Left cardiac atrium (tissue), 4 donors: ENCODE results near the gene FLT1. TPM values are rescaled to one million over a fixed set of nuclear protein-coding genes. Genes with fewer than 3 reads are reported as not detected.

Source experiments
- ATAC-seq, 2 donors: fragments of 200-7000 bp; cut with Tn5 transposase; one replicate each; pipeline ENCODE4 v1.9.1; 2020; ENCODE audit warnings: mild to moderate bottlenecking in 2 of 2, moderate library complexity in 2 of 2
- DNase-seq: peaks from one replicate; pipeline ENCODE4 v3.0.0-alpha.2; 2020
- intact Hi-C, 2 donors: fragments of 100-400 bp; cut with DNase I; formaldehyde crosslinking; loops; one replicate each; pipeline versions ENCODE4 v1.14.1 to v1.15.1; 2022 to 2023
- total RNA-seq, 2 donors: library from RNA; stranded (reverse); fragmentation: NEBNext Ultra II Directional; extraction: Animal tissue kit (Norgen Biotek cat#: 25700); gene quantifications; one replicate each; pipeline ENCODE4 v1.2.1, GENCODE V29; 2021
- donor health status: DM: no; HTN: yes; CAD: no.
- donor health status: DM: no; HTN: yes; CAD: no; lungs with severe emphysema.
- donor health status: DM: yes; HTN: yes; CAD: no.
- donor health status: Dilated cardiomyopathy.

Gene FLT1
- total RNA-seq, 2 donors from 2014 or later = 38.7 to 49.5 TPM

DNA sequence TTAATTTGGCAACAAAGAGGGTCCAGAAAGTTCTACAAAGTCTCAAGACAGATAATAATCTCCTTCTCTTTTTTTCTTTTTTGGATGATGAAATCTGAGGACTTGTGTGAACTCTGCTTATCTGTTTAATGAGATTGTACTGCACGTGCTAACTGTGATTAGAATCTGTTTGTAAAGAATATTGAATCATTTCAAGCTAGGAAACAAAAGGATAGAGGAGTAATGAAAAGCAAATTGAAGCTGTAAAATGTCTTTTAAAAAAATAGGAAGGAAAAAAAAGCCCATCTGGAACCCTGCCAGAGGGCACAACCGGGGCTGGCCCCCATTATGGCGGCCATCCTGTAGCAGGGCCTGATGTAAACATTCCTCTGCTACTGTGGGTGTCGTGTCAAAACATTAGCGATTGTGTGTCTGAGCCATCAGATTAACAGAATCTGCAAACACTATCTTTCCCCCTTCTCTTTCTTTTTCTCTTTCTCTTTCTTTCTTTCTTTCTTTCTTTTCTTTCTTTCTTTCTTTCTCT lies 83.0 kb downstream of the FLT1 start:
- intact Hi-C loops = no loop called here
- ATAC-seq = no peak
- DNase-seq = no peak

DNA sequence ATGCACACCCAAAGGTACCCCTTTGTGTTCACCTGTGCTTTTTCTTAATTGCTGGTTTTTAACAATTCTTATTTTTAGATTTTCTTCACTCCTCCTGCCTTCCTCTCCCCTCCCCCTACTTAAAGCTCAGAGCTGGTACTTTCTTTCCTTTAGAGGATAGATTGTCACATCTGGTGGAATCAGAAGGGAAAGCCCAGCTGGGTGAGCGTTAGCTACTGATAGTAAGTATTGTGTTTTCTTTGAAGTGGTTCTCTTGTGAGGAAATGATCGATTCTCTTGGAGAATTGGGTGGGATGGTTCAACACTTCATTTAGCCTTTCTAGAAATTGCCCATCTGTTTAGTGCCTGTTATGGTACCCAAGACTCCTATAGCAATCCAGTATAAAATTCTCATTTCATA lies 84.8 kb downstream of the FLT1 start:
- intact Hi-C loops = no loop called here
- ATAC-seq (no peak), DNase-seq (no peak)

DNA sequence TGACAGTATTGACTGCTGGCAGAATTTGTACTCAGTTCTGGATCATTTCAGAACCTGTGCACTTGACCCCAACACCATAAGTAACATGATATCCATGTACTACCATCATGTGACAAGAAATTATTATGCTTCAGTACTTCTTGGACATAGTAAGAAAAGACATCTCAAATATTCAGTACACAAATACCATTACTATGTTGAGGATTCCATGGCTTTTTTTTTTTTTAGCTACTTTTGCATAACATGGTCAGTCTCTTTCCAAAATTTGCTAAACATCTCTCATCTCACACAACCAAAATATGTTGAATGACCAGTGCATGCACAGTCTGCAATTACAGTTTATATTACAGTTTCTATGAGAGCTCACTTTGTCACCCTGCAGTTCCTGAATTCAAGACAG lies 85.3 kb downstream of the FLT1 start:
- intact Hi-C loops = loop anchor here in 1 of 2 donors (10.0 kb wide), 1 partner anchor 55 kb away; no protein-coding TSS in a partner anchor
- DNase-seq (no peak), ATAC-seq (no peak)

DNA sequence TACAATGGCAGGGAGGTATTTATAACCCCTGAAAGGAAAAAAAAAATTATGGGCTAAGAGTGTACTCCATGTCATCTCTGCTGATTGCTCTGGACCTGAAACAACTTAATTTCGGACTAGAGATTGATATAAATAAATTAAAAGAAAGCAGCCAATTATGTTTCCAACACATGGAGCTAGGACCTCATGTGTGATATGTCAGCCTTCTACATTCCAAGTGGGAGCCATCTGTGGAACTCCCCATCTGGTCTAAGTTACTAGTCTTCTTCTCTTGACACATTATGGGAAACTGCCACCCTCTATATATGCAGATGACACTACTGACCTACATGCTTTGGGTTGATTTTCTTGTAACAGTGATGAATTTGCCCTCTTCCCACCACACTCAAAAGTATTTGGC lies 86.1 kb downstream of the FLT1 start:
- ATAC-seq (no peak), DNase-seq (no peak)
- intact Hi-C loops = loop anchor here in 1 of 2 donors (10.0 kb wide), 1 partner anchor 54 kb away; no protein-coding TSS in a partner anchor

DNA sequence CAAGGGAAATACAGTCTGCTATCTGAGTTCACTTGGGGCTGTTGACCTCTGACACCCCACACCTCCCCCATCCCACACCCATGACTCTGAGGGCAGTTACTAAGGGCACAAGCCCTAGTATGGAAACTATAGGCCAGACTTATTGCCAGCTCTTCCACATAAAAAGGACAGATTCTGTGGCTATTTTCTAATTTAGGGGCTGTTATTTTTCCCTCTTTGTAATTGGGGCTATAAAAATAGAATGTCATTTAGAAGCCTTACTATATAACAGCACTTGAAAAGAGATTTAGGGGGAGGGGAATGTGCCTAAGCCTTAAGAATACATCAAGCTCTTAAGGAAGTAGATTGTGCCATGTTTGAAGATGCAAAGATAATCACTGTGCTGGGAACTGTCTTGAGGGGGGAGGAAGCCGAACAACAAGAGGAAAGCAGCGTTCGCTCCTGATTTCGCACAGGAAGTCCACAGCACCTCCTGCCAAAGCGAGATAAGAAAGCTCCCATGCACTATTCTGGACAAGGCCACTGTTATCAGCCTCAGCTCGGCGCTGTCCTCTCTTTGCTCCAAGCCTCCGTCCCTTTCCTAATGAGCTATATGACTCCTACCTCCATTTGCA lies 86.6 kb downstream of the FLT1 start:
- ATAC-seq (peak; percentile 84 to 92), DNase-seq (peak; percentile 80)
- intact Hi-C loops = loop anchor here in 1 of 2 donors (10.0 kb wide), 1 partner anchor 54 kb away; no protein-coding TSS in a partner anchor

DNA sequence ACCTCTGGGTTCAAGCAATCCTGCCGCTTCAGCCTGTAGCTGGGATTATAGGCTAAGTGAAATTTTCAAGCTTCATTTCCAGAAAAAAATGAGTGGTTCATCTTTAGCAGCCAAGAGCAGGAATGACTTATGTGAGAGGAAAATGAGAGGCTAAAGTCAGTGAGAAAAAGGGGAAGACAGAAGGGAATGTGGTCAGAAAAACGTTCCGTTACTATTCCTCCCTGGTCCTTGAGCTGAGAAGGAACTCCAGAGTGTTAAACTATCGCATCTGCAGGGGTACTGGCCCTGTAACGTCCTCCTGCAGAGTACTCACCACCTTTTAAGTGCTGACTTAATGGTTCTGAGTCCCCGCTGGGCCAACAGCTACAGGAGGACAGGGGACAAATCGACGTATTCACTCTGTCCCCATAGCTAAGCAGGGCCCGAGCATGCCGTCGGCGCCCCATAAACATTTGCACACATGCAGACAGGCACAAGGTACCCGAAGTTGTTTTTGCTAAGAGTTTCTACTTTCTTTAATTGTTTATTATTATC lies 88.1 kb downstream of the FLT1 start:
- ATAC-seq = no peak
- intact Hi-C loops = loop anchor here in 1 of 2 donors (10.0 kb wide), 1 partner anchor 52 kb away; no protein-coding TSS in a partner anchor
- no peak for DNase-seq

DNA sequence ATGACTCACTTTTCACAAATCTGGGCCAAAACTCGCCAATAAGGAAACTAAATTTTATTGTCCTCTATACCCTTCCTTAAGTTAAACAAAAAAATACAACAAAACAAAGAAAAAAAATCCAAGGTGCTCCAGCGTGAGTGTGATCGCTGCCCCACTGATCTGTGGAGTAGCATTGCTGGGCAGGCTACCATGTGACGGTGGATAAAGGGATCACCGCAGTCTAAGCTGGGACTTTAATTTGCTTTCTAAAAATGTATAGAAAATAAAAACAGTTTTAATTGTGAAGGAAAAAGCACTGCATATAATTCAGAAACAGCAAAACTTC lies 92.9 kb downstream of the FLT1 start:
- intact Hi-C loops = loop anchor here in 1 of 2 donors (10.0 kb wide), 1 partner anchor 47 kb away; no protein-coding TSS in a partner anchor
- ATAC-seq = no peak
- no peak for DNase-seq

DNA sequence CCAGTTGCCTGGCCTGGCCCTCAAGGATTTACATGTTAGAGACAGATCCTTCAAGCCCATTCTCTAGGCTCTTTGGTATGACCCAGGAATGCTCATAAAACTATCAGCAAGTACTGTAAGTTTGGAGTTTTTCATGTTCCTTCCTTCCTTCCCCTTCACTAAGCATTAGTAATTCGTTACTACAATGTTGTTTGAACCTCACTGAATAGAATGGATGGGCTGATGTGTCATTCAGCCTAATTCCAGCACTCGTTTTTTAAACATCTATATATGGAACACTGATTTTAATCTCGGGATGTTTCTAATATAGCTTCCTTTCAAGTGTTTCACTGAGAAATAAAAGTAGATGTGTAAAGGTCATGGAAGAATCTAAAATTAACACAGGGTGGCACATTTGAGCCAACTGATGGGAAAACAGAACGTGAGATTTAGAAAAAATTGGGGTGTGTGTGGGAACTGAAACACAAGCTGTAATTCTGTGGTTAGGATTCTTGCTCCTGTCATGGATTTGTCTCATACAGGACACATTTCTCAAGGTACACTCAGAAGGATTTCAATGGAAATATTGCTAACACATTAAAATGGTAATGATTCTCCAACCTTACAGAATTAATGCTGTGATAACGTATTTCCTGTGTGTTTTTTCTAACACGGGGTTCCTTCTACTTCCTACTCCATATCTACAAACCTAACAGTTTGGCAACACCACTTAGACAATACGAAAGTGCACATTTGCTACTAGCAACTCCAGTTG lies 93.4 kb downstream of the FLT1 start:
- ATAC-seq (peak in 1 of 2 donors; percentile 29), DNase-seq (no peak)
- intact Hi-C loops = loop anchor here in 1 of 2 donors (10.0 kb wide), 1 partner anchor 47 kb away; no protein-coding TSS in a partner anchor

DNA sequence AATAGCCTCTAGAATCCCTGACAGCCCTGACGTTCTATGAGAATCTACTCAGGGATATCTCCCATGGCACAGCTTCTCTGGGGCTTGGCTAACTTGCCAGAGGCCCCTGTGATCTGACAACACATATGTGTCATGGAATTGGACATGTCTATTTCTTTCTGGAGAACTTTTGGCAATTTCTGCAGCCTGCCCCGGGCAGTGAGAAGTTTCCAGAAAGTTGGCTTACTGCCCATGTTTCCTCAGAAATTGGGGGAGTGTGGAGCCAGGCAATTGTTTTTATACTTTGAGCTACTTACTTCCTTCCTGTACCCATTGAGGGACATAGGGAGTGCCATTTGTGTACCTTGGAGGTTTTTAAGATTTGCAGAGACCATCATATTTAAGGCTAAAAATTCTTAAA lies 98.9 kb downstream of the FLT1 start:
- ATAC-seq (no peak), DNase-seq (no peak)
- intact Hi-C loops = no loop called here

DNA sequence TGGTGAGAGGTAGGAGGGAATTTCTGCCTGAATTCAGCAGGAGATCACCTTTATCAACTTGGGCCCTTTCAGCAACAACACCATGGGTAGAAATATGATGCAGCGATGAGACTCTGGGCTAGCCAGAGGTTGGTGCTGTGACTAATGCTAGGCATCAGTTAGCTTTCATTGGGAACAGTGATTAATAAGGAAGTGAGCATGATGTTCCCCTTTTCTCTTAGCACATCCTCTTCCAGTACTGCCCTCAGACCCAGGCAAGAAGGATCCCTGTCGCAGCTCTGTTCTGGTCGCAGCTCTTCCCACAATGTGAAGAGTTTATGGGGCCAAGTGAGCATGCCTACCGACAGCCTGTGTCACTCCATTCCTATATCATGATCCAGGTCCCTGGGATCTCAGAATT lies 100.5 kb downstream of the FLT1 start:
- ATAC-seq (peak in 1 of 2 donors; percentile 71), DNase-seq (no peak)
- intact Hi-C loops = loop anchor here in 1 of 2 donors (5.0 kb wide), 1 partner anchor 67 kb away; no protein-coding TSS in a partner anchor

DNA sequence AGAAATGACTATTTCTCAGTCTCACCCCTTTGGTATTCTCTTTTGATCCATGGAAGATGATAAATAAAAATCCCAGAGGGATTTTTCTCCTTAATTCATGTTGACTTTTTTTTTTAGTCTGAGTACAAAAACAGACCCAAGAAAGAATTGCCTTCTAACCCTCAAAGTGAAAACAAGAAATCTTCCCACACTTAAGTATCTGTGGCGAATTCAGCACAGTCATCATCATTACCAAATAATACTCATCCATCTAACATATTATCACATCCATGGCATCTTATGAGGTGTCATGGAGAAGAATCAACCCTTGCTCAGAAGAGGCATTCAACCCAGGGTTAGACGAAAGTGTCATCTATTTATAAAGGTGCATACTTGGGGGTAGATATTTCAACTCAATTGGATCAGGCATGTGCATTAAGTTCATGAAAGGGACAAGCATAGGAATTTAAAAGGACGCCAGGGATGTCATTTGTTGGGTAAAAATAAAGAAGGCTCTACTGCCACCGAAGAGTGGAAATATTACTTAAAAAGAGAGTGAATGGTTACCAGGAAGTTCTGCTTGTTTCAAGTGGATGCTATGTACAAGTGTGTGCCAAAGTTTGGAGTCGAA lies 101.9 kb downstream of the FLT1 start:
- intact Hi-C loops = loop anchor here in 1 of 2 donors (5.0 kb wide), 1 partner anchor 66 kb away; no protein-coding TSS in a partner anchor
- DNase-seq (no peak), ATAC-seq (no peak)

DNA sequence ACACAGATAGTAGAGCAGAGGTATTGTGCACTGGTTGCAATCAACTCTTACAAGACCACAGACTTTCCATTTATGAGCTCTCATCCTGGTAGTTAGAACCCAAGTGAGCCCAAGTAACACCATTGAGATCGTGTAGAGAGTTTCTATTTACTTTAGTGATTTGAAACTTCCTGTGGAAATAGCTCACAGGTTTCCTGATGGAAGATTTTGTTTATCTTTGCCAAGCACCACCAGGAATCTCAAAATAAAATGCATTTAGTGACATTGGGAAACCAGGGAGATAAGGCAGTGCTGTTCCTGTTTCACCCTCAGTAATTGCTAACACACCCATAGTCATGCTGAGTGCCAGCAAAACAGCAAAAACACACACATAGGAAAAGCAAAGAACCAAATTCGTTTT lies 102.5 kb downstream of the FLT1 start:
- ATAC-seq (peak; percentile 70 to 74), DNase-seq (no peak)
- intact Hi-C loops = loop anchor here in 1 of 2 donors (5.0 kb wide), 1 partner anchor 65 kb away; no protein-coding TSS in a partner anchor

DNA sequence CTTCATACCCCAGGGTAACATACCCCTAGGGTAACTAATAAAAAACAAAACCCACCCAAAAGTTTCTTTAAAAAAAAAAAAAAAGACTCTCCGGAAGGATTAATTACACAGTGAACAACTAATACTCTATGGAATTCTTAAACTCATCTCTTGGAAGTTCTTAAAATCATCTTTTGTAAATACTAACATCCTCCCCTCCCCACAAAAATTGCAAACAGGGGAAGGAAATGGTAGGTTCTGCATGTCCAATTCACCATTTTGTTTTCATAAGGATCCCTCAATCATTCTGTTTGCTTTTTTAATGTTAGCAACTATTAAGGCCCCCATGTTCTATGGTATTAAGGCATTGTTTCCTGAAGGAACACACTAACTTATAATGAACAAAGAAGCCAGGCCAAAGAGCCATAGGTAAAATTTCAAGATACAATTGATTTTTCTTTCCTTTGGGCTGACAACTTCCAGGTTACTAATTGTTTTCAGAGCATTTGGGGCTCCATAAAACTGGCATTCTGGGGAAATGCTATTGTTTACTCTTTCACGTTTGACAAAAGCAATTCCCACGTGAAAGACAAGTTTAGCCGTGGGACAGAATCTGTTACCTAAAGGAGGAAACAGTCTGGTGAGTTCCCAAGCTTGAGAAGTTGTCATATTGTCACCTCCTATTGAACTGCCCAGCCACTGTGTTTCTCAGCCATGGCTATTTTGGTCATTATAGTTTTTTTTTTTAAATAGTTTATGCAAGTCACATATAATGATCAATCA lies 107.0 kb downstream of the FLT1 start:
- ATAC-seq (no peak), DNase-seq (no peak)
- intact Hi-C loops = no loop called here

DNA sequence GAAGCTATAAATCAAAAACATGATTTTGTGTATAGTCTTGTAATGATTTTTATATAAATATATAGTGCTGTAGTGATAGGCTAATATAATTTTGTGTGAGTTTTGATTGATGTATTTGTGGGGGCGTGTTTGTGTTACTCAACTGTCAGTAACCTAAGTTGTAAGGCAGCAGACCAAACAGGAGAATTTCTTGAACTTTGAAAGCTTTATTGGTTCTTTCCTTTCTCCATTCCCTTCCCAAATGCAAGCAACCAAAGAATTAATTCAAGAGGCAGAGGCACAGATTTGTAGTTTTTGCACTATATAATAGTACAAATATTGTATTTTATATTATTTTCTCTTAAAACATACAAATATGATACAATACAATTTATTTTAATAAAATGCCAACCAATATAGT lies 109.6 kb downstream of the FLT1 start:
- DNase-seq (no peak), ATAC-seq (no peak)
- intact Hi-C loops = no loop called here

DNA sequence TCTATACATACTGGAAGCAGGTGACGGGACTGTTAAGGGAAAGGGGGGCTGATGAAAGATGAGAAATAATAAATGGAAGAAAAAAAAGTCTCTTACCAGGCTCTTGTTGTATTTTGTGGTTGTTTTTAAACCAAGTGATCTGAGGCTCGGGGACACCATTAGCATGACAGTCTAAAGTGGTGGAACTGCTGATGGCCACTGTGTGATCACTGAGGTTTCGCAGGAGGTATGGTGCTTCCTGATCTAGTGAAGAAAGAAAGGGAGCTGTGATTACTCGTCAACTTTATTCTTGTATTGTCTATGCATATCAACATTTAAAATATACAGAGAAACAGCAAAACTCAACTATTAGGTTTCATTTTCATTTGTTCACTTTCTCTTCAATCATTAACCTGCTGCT lies 110.1 kb downstream of the FLT1 start:
- ATAC-seq = no peak
- intact Hi-C loops = no loop called here
- DNase-seq = no peak

DNA sequence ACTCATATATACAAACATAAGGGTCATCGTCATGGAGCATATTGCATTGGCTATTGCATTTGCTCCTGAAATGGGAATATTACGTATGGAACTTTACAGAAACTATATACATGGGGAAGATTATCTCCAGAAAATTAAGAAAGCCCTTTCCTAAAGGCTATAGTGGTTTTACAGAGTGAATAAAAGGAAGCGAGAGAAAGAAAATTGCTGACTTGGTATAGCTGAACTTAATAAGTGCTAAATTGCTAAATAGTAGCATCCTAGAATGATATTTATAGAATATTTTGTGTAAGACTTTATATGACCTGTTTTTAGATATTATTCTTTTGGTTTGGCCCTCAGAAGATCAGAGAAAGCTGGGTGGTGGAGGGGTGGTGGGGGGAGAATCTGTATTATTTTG lies 114.6 kb downstream of the FLT1 start:
- DNase-seq (no peak), ATAC-seq (no peak)
- intact Hi-C loops = no loop called here

DNA sequence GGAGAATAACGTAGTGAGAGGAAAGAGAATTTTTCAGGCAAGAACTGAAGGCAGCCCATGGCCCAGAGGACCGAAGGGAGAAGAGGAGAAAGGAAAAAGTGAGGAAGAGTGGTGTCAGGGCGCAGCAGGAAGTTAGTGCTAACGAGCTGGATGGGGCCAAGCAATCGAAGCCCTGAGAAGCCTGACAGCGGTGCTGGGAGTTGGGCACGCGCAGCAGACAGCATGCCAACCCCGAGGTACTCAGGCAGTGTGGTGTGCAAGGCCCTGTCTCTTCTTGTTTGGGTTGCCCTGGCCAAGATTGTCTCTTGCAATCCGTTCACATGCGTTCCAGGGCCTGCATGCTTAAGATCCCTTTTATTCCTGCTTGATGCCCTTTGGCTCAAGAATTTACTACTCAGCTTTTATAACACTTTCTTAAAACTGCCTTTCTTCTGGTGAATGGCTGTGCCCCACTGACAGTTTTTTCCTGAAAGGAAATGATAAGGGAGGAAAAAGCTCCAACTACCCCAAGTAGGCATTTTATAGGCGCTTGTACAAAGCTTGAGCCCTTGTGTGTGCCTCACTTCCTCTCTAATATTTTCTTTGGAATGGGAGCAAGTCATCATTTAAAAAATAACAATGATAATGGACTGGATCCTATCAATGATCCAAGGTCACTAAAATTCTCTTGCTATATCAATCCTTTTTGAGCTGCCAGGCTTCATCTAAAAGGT lies 115.4 kb downstream of the FLT1 start:
- ATAC-seq = peak in 1 of 2 donors; percentile 23
- intact Hi-C loops = no loop called here
- no peak for DNase-seq

DNA sequence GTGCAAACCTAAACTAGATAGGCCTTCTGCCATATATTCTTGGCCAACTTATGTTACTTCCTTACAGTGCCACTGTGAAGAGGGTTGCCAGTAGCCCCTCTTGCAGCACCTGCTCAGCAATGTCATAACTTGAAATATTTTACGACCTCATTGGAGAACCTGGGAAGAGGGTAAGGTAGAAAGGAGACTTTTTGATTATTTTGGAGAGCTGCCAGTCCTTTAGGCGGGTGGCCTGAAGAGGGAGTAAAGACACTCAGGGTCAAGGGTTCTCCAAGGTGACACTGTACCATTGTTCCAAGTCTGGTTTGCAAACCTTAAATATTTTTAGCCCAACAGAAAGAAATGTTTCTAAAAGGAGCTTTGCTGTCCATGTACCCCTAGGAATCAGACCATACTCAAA lies 118.3 kb downstream of the FLT1 start:
- intact Hi-C loops = no loop called here
- no peak for ATAC-seq
- no peak for DNase-seq
